Upper lobe of left lung (tissue), 4 donors: ENCODE measurements around the gene PCSK9.

Experiments used
- POLR2A ChIP-seq, 4 donors: fragments of 450-650 bp; IDR thresholded peaks; one replicate each; pipeline ENCODE4 v1.5.1; 2016 to 2017; ENCODE audit warnings: antibody characterized with exemption in 4 of 4, mild to moderate bottlenecking in 2 of 4
- POLR2AphosphoS5 ChIP-seq, 2 donors: sonication (generic); formaldehyde crosslinking; IDR thresholded peaks; one replicate each; pipeline ENCODE4 v1.5.1; 2017; ENCODE audit warnings: antibody characterized with exemption in 2 of 2
- TF ChIP-seq, protein P1 (sequence below), 6 experiments: fragments of 450-650 bp in 4 of 6; fragments of 200-600 bp in 2 of 6; sonication (generic) in 2 of 6; IDR thresholded peaks; one replicate each; pipeline ENCODE4 v1.5.1; 2016 to 2019; ENCODE audit warnings: antibody characterized with exemption in 6 of 6

DNA sequence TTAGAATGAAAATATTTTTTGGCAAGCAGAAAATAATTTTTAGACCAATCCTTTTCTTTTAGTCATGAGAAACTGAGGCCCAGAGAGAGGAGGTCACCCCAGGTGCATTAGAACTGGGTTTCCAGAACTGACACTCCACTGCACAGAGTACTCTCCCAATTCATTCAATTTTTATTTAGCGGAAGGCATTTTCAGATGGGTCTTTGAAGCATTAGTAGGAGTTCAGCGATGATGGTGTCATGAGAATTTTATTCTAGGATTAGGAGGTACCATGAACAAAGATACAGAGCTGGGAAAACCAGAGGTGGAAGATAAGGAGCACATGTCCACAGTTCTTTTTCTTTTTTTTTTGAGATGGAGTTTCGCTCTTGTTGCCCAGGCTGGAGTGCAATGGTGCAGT lies 2.3 kb downstream of the PCSK9 start:
- no peak for TF ChIP-seq POLR2A (IDR thresholded peaks at IDR 0.05)
- TF ChIP-seq, protein P1, sequence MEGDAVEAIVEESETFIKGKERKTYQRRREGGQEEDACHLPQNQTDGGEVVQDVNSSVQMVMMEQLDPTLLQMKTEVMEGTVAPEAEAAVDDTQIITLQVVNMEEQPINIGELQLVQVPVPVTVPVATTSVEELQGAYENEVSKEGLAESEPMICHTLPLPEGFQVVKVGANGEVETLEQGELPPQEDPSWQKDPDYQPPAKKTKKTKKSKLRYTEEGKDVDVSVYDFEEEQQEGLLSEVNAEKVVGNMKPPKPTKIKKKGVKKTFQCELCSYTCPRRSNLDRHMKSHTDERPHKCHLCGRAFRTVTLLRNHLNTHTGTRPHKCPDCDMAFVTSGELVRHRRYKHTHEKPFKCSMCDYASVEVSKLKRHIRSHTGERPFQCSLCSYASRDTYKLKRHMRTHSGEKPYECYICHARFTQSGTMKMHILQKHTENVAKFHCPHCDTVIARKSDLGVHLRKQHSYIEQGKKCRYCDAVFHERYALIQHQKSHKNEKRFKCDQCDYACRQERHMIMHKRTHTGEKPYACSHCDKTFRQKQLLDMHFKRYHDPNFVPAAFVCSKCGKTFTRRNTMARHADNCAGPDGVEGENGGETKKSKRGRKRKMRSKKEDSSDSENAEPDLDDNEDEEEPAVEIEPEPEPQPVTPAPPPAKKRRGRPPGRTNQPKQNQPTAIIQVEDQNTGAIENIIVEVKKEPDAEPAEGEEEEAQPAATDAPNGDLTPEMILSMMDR (IDR thresholded peaks at IDR 0.05) = no peak
- no peak for TF ChIP-seq POLR2AphosphoS5 (IDR thresholded peaks at IDR 0.05)
